LNCAP (cell line): ENCODE data around the gene CERS1.

ENCODE experiments used
- CTCF ChIP-seq: fragments of 450-650 bp; IDR thresholded peaks from 2 replicates; pipeline ENCODE4 v1.5.1; 2017; ENCODE audit warnings: mild to moderate bottlenecking

The CERS1 gene

GRCh38 chr19:18904334-18905057 is 8.5 kb upstream of the CERS1 start:
- no peak for TF ChIP-seq CTCF

GRCh38 chr19:18903156-18904037 is 7.4 kb upstream of the CERS1 start:
- TF ChIP-seq CTCF, result no peak

GRCh38 chr19:18901491-18901890 is 5.5 kb upstream of the CERS1 start:
- TF ChIP-seq CTCF, result no peak

DNA sequence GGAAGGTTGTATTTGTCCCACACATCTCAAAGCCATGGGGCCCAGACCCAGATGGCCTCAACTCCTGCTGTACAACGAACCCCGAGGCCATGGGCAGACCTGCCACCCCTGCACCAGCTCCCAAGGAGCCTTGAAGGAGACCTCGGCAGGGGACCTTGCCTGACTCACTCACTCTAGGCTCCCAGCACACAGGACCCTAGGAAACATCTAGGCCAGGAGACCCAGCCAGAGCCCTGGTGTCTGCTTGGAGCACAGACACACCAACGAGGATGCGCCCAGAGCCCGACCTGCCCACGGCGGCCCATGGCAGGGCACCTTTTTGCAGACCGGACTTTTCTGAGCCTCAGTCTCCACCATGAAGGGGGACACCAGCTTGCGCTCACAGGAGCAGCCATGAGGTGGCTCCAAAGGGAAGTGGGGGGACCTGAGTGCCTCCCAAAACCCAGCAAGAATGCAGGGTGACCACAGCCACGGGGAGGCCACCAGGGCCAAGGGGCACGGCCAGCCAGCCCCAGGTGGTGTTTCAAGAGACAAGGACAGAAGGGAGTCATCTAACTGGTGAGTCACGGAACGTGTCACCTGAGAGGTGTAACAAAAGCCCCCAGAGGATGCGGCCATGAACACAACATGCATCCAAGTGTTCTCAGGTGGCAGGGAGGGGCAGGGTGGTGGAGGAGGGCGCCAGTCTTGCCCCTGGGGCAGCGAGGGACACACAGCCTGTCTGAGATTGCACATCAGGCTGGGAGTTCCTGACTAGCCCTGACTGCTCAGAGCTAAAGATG is 4.9 kb upstream of the CERS1 start:
- no peak for TF ChIP-seq CTCF

- no peak for TF ChIP-seq CTCF
Measured at GRCh38 chr19:18899624-18900560, 3.9 kb upstream of the CERS1 start.

DNA sequence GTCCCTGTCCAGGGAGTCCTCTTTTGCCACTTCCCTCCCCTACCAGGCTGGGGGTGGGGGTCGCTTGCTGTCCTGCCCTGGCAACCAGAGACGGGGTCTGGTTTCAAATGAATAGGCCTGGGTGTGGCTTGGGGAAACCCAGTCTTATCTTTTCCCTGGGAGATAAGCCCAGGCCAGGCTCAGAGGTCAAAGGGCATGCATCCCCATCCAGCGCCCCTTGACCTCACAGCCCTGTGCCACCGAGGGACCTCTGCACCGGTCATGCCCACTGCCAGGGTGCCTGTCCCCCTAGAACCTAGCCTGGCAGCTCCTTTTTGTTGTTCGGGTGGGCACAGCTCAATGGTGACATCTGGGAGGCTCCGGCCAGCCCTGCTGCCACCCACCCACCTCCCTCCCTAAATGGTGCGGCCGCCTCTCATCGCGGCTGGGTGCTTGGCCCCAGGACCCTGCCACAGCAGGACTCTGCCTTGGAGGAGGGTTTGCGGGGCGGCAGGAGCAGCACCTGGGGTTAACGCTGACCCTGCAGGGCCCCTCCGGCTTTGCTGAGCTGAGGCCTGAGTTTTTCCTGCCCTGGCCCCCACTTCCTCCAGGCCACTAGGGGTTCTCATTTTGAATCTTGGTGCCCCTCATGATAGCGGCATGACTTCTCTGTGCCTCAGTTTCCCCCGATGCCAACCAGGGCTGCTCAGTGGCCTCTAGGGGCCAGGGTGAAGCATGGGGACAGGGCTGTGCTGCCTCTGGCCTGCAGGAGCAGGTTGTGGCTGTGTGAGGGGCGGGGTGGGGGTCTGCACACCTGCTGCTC is 2.9 kb upstream of the CERS1 start:
- TF ChIP-seq CTCF, result no peak
